ENCODE results near the gene CMTR2.

DNA sequence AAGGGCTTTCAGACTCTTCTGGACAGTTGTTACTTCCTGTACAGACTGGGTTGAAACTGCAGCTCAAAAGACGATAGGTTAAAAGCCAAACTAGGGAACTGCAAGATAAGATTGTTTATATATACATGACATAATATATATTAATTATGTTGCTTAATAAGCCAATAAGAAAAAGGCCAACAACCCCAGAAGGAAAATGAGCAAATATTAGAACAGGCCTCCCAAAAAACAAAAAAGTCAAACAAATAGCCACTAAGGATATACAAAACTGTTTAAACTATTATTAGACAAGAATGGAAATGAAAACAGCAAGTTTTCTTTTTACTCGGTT, 495 bp upstream of the CMTR2 start:
- no peak for TF ChIP-seq CTCF (IDR thresholded peaks at IDR 0.05)
- no peak for TF ChIP-seq POLR2AphosphoS5 (IDR thresholded peaks at IDR 0.05)
- no peak for TF ChIP-seq EP300 (IDR thresholded peaks at IDR 0.05)

All from sigmoid colon (tissue), 4 donors.